HepG2 (cell line): ENCODE results near the gene MRPS25. TPM values are rescaled to one million over a fixed set of nuclear protein-coding genes. Genes with fewer than 3 reads are reported as not detected.

Experiments
- FOXJ3 ChIP-seq: sonication (generic); formaldehyde crosslinking; IDR thresholded peaks from 2 replicates; pipeline ENCODE4 v1.4.0; 2020; ENCODE audit warnings: missing genetic modification reagents, mild to moderate bottlenecking, borderline replicate concordance
- KAT2B ChIP-seq: fragments of 150-350 bp; IDR thresholded peaks from 2 replicates; pipeline ENCODE4 v1.6.1; 2014; ENCODE audit warnings: low read depth, low read length, borderline replicate concordance
- KLF13 ChIP-seq: sonication (generic); formaldehyde crosslinking; IDR thresholded peaks from 2 replicates; pipeline ENCODE4 v1.4.0; 2020; ENCODE audit warnings: mild to moderate bottlenecking, missing genetic modification reagents
- NR2C2 ChIP-seq: sonication (generic); formaldehyde crosslinking; IDR thresholded peaks from 2 replicates; pipeline ENCODE4 v1.4.0; 2020; ENCODE audit warnings: missing genetic modification reagents, mild to moderate bottlenecking, moderate library complexity, borderline replicate concordance
- PAX8 ChIP-seq: sonication (generic); formaldehyde crosslinking; IDR thresholded peaks from 2 replicates; pipeline ENCODE4 v1.8.0; 2022; ENCODE audit warnings: mild to moderate bottlenecking, missing genetic modification reagents, borderline replicate concordance
- PRMT3 ChIP-seq: sonication (generic); formaldehyde crosslinking; IDR thresholded peaks from 2 replicates; pipeline ENCODE4 v1.8.1; 2022; ENCODE audit warnings: low read depth, mild to moderate bottlenecking, moderate library complexity, missing genetic modification reagents, borderline replicate concordance
- ZBTB20 ChIP-seq: sonication (generic); formaldehyde crosslinking; IDR thresholded peaks from 2 replicates; pipeline ENCODE4 v1.8.1; 2023; ENCODE audit warnings: missing genetic modification reagents, low read depth, mild to moderate bottlenecking, borderline replicate concordance
- ZNF335 ChIP-seq: sonication (generic); formaldehyde crosslinking; IDR thresholded peaks from 2 replicates; pipeline ENCODE4 v1.4.0; 2020; ENCODE audit warnings: missing genetic modification reagents
- ZNF451 ChIP-seq: sonication (generic); formaldehyde crosslinking; IDR thresholded peaks from 2 replicates; pipeline ENCODE4 v1.5.0; 2020; ENCODE audit warnings: mild to moderate bottlenecking, missing genetic modification reagents
- ZNF567 ChIP-seq: sonication (generic); formaldehyde crosslinking; IDR thresholded peaks from 2 replicates; pipeline ENCODE4 v1.8.1; 2023; ENCODE audit warnings: mild to moderate bottlenecking, missing genetic modification reagents, borderline replicate concordance
- ZNF883 ChIP-seq: sonication (generic); formaldehyde crosslinking; IDR thresholded peaks from 2 replicates; pipeline ENCODE4 v1.5.1; 2020; ENCODE audit warnings: mild to moderate bottlenecking, missing genetic modification reagents; ENCODE audit errors: not compliant biosample characterization
- polyA plus RNA-seq, 8 experiments: library from polyadenylated mRNA; depleted of rRNA in 3 of 8; stranded (reverse) in 7 of 8; unstranded in 1 of 8; fragments of >200 nt; fragmentation: Illumina TruSeq in 4 of 8; extraction: Trizol in 4 of 8; gene quantifications; 2 replicates each; pipeline versions ENCODE4 v1.2.1 to v1.2.3, GENCODE V29; 2011 to 2016; ENCODE audit warnings: low read depth in 4 of 8, missing spikeins in 1 of 8, mixed read lengths in 1 of 8; ENCODE audit not compliant: insufficient read depth in 1 of 8
- total RNA-seq, 5 experiments: library from RNA; depleted of rRNA; stranded (reverse); fragments of >200 nt; fragmentation: Illumina TruSeq; extraction: Trizol; gene quantifications; 2 replicates each; pipeline ENCODE4 v1.2.3, GENCODE V29; 2016; ENCODE audit warnings: low read depth in 1 of 5
- TF ChIP-seq, protein P1 (sequence below): sonication (generic); formaldehyde crosslinking; IDR thresholded peaks from 2 replicates; pipeline ENCODE4 v1.5.0; 2020; ENCODE audit warnings: missing genetic modification reagents, mild to moderate bottlenecking, borderline replicate concordance
- TF ChIP-seq, protein P2 (sequence below): IDR thresholded peaks from 2 replicates; pipeline ENCODE4 v1.6.1; 2016; ENCODE audit warnings: mild to moderate bottlenecking
- TF ChIP-seq, protein P3 (sequence below): sonication (generic); formaldehyde crosslinking; IDR thresholded peaks from 2 replicates; pipeline ENCODE4 v1.5.0; 2020; ENCODE audit warnings: mild to moderate bottlenecking, missing genetic modification reagents
- TF ChIP-seq, protein P4 (sequence below): sonication (generic); formaldehyde crosslinking; IDR thresholded peaks from 2 replicates; pipeline ENCODE4 v1.4.0; 2020; ENCODE audit warnings: missing genetic modification reagents, mild to moderate bottlenecking, borderline replicate concordance
- TF ChIP-seq, protein P5 (sequence below), 2 experiments: fragments of 450-650 bp in 1 of 2; sonication (generic) in 1 of 2; formaldehyde crosslinking; IDR thresholded peaks; 2 replicates each; pipeline versions ENCODE4 v1.5.0 to v1.8.0; 2020 to 2022; ENCODE audit warnings: mild to moderate bottlenecking in 1 of 2, missing genetic modification reagents in 1 of 2

Gene MRPS25
- total and polyA plus RNA-seq, 2 of the 13 experiments (the other 11 are each of a cell fraction or from before 2014, with no cell fraction given) = 60.1 to 74.3 TPM

DNA sequence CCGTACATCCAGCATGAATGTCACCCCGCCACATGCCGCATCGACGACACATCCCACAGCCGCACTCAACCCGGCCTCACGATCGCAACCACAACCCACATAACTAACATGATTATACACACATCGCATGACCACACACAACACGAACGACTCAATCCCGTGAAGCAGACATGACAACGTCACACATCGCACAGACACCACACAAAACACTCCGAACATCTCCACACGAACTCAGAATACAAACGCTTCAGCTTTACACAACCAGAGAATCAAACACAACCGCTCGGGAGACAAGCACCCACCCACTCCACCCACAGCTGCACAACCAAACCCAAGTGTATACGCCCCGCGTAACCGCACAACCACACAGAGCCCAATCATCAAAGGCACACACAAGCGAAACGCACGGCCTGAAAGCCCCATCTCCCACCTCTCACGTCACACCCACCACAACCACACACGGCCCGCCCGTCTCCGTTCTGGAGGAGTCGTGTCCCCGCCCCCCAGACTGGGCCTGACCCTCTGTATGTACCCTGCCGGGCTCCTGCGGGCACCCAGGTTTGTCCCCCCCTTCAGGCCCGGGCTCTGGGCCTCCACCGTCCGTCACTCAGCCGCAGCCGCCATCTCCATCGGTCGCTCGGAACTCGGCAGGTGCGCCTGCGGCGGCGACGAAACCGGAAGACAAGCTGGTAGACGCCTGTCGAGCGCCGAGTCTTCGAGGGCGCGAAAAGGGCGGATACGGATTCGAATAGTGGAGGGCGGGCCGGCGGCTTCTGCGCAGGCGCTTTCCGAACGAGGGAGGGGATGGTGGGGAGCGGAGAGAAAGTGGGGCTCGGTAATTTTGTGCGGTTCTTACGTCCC, 33.6 kb upstream of the MRPS25 start, which contains the start of gene RBSN (continued):
- TF ChIP-seq KAT2B (no peak), ZBTB20 (CRISPR knock-in tag) (peak; percentile 73; the same call in 1 of the 2 replicates), KLF13 (CRISPR knock-in tag) (no peak), FOXJ3 (CRISPR knock-in tag) (peak; percentile 48; the same call in 1 of the 2 replicates), ZNF451 (peak; percentile 58; the same call in 1 of the 2 replicates), ZNF883 (peak; percentile 54), ZNF335 (CRISPR knock-in tag) (peak; percentile 91), ZNF567 (CRISPR knock-in tag) (no peak; the same call in 1 of the 2 replicates), PRMT3 (no peak; the same call in 1 of the 2 replicates), PAX8 (peak; percentile 91; the same call in 1 of the 2 replicates), NR2C2 (peak; percentile 89)
- TF ChIP-seq, protein P1, sequence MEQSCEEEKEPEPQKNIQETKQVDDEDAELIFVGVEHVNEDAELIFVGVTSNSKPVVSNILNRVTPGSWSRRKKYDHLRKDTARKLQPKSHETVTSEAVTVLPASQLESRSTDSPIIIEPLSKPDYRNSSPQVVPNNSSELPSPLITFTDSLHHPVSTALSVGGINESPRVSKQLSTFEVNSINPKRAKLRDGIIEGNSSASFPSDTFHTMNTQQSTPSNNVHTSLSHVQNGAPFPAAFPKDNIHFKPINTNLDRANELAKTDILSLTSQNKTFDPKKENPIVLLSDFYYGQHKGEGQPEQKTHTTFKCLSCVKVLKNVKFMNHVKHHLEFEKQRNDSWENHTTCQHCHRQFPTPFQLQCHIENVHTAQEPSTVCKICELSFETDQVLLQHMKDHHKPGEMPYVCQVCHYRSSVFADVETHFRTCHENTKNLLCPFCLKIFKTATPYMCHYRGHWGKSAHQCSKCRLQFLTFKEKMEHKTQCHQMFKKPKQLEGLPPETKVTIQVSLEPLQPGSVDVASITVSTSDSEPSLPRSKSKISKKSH (CRISPR knock-in tag) = peak; percentile 68; the same call in 1 of the 2 replicates
- TF ChIP-seq, protein P2, sequence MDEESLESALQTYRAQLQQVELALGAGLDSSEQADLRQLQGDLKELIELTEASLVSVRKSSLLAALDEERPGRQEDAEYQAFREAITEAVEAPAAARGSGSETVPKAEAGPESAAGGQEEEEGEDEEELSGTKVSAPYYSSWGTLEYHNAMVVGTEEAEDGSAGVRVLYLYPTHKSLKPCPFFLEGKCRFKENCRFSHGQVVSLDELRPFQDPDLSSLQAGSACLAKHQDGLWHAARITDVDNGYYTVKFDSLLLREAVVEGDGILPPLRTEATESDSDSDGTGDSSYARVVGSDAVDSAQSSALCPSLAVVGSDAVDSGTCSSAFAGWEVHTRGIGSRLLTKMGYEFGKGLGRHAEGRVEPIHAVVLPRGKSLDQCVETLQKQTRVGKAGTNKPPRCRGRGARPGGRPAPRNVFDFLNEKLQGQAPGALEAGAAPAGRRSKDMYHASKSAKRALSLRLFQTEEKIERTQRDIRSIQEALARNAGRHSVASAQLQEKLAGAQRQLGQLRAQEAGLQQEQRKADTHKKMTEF = peak; percentile 96
- TF ChIP-seq, protein P3, sequence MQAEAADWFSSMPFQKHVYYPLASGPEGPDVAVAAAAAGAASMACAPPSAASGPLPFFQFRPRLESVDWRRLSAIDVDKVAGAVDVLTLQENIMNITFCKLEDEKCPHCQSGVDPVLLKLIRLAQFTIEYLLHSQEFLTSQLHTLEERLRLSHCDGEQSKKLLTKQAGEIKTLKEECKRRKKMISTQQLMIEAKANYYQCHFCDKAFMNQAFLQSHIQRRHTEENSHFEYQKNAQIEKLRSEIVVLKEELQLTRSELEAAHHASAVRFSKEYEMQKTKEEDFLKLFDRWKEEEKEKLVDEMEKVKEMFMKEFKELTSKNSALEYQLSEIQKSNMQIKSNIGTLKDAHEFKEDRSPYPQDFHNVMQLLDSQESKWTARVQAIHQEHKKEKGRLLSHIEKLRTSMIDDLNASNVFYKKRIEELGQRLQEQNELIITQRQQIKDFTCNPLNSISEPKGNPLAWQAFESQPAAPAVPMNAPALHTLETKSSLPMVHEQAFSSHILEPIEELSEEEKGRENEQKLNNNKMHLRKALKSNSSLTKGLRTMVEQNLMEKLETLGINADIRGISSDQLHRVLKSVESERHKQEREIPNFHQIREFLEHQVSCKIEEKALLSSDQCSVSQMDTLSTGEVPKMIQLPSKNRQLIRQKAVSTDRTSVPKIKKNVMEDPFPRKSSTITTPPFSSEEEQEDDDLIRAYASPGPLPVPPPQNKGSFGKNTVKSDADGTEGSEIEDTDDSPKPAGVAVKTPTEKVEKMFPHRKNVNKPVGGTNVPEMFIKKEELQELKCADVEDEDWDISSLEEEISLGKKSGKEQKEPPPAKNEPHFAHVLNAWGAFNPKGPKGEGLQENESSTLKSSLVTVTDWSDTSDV (CRISPR knock-in tag) = peak; percentile 60
- TF ChIP-seq, protein P4, sequence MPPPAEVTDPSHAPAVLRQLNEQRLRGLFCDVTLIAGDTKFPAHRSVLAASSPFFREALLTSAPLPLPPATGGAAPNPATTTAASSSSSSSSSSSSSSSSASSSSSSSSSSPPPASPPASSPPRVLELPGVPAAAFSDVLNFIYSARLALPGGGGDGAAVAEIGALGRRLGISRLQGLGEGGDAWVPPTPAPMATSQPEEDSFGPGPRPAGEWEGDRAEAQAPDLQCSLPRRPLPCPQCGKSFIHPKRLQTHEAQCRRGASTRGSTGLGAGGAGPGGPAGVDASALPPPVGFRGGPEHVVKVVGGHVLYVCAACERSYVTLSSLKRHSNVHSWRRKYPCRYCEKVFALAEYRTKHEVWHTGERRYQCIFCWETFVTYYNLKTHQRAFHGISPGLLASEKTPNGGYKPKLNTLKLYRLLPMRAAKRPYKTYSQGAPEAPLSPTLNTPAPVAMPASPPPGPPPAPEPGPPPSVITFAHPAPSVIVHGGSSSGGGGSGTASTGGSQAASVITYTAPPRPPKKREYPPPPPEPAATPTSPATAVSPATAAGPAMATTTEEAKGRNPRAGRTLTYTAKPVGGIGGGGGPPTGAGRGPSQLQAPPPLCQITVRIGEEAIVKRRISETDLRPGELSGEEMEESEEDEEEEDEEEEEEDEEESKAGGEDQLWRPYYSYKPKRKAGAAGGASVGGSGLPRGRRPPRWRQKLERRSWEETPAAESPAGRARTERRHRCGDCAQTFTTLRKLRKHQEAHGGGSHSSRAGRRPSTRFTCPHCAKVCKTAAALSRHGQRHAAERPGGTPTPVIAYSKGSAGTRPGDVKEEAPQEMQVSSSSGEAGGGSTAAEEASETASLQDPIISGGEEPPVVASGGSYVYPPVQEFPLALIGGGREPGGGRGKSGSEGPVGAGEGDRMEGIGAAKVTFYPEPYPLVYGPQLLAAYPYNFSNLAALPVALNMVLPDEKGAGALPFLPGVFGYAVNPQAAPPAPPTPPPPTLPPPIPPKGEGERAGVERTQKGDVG (CRISPR knock-in tag) = peak; percentile 61; the same call in 1 of the 2 replicates
- TF ChIP-seq, protein P5, sequence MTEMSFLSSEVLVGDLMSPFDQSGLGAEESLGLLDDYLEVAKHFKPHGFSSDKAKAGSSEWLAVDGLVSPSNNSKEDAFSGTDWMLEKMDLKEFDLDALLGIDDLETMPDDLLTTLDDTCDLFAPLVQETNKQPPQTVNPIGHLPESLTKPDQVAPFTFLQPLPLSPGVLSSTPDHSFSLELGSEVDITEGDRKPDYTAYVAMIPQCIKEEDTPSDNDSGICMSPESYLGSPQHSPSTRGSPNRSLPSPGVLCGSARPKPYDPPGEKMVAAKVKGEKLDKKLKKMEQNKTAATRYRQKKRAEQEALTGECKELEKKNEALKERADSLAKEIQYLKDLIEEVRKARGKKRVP (CRISPR knock-in tag; IDR thresholded peaks at IDR 0.05) = peak in 1 of 2 experiments; percentile 87; a peak in 2 of 4 replicates
